G401.6 (cell line): ENCODE results near the gene LRRC63.
"Not testable (repeated sequence)": the region's sequence is repeated elsewhere in the genome, so short reads cannot be mapped to it uniquely, and the experiment has no call there.

Experiments used
- FAIRE-seq: peaks from 2 replicates; lab custom pipeline; 2012; peaks lifted over from hg19 to GRCh38; lab: Jason Lieb, UNC

Gene LRRC63

DNA sequence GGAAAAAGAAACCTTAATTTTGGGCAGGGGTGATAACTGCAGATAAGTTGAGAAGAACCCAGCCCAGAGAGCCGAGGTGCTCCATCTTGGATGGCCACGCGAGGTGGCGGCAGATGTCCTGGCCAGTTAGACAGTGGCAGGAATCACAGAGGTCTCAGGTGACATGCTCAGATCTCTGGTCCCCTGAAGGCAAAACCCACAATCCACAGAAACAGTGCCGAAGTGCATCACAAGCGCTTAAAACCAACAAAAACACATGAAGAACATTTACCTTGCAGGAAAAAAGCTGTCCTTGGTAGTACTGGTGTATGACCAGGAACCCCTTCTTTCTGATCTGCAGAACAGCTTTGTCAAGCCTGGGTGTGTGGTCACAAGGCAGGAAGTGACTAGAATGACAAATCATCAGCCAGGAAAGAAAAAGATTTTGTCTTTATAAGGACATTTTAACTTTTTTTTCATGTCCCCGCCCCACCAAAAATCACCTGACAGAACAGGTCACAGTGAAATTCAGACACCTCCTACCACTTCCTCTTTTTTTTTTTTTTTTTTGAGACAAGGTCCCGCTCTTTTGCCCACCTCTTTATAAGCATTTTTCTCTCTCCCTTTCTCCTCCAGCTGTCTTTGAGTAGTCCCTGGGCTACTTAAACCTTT, 29.8 kb upstream of the LRRC63 start, which contains the start of gene LCP1:
Gene LCP1, minus strand, starts transcription at position 338 of the 651 bp plus-strand sequence. CDS start 22,515 bp downstream, outside the sequence.
- FAIRE-seq, result no peak

DNA sequence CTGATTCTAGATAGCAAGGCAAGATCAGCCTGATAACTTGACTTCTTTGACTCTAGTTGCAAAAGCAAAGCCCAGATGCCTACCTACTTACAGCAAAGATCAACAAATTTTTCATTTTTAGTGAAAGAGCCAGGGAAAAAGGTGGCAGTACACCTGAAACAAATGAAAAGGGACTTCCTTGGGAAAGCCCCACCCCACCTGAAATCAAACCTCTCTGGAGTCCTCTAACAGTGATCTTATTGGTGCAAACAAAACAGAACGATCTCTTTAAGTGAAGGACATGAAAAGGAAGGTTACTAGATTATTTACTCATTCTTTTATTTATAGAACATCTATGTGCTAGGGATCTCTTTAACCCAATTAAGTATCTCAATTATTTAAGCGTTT, 29.2 kb upstream of the LRRC63 start:
- no peak for FAIRE-seq

DNA sequence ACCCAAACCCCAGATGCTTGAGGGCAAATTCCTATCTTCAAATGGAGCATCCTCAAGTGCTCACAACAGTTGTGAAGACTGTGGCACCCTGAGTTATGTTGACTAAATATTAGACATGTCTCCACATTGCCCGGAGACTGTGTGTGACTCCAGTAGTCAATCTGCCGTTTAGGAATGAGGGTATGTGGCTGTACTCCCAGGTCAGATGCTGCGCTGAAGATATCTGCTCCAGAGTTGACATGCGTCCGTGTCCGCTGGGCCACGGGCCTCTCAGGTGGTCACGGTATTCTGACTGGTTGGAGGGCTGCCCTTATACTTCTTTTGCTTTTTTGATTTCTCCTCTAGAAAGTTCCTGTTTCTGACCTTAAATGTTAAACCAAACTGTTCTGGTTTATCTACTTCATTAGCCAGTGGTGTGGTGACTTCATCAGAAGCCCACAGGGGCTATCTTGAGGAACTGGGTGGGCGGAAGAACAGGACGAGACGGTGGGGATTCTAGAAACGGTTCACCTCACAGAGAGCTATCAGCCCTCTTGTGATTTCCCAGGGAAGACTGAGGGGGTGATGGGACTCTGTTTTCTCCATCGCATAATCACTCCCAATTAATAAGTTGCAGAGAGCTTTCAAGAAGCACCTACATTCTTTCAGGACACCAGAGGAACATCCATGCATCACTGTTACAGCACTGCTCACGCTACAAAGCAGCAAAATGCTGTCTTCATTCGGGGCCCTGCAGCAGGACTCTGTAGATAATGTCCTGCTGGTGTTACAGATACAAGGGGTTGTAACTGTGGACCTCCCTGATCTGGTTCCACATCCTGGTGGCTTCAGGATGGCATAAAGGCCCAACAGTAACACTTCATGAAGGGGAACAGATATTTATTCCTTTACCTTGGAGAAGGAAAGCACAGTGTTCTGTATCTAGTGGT, 28.4 kb upstream of the LRRC63 start:
- FAIRE-seq, result no peak

DNA sequence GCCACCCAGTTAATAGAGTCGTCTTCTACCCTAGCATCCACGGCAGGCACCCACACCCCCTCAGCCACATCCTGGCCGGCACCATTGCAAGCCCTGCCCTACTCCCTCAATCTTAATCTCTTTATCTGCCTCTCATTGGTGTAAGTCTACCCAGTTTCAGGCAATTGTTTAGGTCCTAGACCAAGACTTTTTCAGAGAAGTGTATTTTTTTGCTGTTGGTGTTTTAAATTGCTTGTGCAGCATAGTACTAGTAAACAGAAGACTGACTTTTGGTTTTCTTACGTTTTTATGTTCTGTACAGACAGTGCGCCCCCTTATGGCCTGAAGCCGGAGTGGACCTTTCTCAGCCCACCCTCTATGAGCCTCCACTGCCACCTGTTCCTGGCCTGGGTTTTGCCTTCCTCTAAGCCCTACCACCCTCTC, 27.4 kb upstream of the LRRC63 start:
- FAIRE-seq, result no peak

DNA sequence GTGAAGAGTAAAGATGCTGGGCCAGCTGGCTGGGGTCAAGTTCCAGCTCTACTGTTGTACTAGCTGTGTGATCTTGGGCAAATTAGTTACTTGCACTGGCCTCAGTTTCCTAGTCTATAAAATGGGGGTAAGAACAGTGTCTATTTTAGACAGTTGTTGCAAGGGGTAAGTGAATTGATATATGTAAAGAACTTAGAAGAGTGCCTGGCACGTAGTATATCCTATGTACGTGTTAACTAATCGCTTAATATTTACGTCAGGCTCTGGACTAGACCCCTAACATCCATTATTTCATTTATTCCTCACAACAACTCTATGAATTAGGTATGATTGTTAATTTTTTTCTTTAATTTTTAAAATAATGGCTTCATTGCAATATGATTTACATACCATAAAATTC, 26.1 kb upstream of the LRRC63 start:
- FAIRE-seq, result no peak

DNA sequence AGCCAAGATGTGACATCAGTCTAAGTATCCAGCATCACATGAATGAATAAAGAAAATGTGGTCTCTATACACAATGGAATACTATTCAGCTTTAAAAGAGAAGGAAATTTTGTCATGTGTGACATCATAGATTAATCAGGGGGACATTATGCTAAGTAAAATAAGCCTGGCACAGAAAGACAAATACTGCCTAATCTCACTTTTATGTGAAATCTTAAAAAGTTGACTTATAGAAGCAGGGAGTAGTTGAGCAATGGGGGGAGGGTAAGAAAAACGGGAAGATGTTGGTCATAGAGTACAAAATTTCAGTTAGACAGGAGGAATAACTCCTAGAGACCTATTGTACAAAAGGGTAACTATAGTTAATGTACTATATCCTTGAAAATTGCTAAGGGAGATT, 19.3 kb upstream of the LRRC63 start:
- no peak for FAIRE-seq

DNA sequence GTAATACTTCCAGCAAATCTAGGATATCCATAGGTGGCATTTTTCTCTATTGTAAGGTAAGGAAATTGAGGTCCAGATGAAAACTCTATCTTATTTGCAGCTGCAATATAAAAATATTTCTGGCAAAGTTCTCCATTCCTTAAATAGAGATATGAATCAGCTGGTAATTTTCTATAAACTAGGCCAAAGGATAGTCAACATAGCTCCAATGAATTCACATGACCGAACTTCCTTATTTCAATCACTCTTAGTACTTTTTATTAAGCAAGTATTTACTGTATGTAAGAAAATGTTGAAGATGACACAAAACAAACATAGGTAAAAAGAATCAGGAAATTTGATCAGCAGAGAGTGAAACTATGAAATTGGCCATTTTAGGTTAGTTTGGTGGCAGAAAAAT, 16.7 kb upstream of the LRRC63 start:
- FAIRE-seq, result no peak

DNA sequence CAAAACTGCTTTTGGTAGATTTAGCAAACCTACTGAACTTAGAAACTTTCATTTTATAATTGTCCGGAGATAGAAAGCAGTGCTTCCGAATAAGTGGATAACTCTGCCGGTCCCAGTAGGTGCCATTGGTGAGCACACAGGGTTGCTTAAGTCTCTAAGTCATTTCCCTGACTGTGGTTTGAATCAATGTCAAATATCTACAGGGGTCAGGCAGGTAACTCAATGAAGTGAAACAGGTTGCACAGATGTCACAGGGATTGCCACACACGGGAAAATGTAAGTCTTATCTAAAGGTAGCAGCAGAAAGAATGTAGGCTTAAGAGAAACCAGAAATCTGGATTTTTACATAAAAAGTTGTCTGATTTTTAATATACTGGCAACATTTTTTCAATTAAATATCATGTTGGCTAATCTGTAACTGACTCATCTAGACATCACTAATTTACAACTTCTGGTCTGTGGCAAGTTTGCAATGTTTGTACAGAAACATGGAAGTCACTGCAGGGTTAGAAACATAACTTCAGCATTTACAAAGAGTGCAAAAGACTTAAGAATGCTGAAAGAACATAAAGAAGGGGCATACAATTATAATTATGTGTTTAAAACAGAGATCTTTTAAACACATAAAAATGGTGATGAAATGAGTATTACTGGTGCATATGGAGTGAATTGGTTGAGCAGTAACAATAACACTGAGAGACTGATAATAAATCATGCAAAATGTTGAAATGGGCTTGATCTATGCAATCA, 14.3 kb upstream of the LRRC63 start:
- FAIRE-seq, result no peak

DNA sequence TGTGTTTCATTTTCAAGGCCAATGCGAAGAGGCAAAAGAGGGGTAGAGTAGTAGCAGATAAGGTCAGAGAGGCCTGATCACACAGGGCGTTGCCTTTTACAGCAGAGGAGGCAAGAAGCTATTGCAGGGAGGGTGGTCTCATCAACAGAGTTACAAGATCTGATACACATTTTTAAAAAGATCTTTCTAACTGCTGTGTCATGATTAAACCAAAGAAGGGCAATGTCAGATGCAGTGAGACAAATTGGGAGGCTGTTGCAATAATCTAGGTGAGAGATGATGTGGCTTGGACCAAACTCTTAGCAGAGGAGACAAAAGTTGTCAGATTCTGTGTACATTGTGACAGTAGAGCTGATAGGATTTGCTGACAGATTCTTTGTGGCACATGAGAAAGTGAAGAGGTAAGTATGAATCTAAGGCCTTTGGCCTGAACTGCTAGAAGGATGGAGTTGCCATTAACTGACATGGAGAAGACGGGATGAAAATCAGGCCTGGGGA, 13.0 kb upstream of the LRRC63 start:
- no peak for FAIRE-seq

DNA sequence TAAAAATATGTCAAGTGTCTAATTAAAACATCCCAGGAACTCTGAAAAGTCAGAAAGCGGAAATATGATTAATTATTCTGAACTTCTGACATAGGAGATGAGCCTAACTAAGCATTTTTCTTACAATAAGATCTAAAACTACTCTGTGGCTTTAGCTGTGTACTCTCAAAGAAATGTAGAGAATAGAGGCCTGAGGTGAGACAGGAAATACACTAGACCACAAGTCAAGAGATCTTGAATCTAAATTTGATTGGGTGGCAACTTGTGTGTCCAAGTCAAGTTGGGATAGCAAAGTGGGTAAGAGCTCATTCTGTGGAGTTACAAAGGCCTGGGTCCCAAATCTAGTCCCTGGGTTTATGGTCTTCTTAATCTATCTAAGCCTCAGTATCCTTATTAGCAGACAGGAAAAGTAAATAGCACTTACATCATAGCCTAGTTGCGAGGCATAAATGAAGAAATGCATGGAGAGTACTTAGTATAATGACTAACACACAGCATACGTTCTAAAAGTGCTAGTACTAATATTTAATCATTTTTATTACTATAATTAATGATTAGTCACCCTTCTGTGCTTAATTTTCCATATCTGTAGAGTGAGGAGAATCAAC, 9.4 kb upstream of the LRRC63 start:
- no peak for FAIRE-seq

DNA sequence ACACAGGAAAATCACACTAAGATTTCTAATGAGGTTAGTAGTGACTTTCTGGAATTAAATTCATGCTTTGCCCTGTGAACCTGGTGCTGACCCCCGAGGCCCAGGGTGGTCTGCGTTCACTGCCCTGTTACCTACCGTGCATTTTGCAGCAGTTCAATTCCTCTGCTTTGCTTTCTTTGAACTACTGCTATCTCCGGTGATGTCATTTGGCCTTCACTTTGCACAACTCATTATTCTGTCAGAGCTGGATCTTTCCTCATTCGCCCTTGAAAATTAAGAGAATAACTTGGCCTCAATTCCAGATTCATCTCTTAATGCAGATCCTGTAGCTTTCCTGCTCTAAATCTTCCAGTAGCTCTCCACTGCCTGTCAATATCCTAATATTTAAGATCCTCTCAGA, 8.8 kb upstream of the LRRC63 start:
- FAIRE-seq, result no peak

DNA sequence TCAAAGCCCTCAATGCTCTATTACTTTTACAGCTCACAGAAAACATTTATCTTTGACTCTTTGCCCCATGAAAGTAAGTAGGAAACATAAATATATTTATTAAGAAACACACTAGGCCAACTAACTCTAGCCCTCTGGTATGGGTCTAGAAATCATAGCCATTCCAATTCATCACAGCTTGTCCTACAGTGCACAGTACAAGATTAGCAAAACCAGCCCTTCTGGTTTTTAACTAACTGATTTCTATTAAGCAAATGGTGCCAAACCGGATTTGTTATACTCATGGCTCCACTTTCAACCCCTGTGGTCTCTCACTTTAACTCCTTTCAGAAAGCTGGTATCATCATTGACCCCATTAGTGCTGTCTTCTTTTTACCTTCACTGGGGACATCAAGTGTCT, 5.6 kb upstream of the LRRC63 start:
- no peak for FAIRE-seq

DNA sequence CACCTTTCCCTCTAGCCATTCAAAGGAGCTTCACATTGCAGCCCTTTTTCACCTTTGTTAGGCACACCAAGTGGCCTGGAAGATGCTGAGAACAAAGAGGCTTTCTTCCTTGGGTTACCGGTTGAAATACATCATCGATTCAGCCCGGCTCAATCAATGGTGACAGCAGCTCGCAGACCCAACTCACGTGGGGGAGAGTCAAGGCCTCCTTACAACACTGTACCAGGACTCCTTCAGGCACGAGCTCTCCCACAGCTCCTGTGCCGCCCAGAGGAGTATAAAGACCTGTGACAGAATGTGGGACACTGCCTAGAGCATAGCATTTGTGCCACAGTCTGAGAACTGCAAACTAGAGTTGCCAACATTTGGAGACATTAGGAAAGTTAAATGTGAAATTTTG, 3.9 kb upstream of the LRRC63 start:
- FAIRE-seq, result no peak

DNA sequence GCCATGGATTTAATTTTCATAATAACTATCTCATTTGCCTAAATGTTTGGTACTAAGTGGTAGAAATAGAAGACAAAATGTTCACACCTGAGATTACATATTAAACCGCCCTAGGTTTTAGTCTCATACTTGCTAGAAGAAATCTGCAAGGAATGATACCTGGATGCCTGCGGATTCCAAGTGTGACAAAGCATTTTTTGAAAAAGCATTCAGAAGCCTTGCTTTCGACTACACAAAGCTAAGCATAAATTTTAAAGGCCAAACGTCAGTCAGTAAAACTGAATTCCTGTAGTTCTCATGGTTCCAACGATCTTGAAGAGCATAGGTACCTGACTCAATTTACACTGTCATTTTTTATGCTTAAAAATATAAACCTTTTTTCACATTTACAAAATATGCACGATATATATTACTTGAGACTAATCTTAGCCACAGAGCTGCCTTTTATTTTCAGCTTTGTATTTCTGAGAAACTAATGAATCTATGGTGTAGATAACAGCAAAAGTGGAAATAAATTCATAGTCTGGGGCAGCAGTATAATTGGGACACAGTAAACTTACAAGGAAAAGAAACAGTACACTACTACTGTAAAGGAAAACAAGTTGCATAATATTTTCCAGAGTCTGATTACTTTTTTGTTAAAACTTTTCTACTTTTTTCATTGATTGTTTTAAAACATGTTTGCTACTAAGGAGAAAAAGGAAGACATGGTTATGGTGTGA, 1.2 kb upstream of the LRRC63 start:
- FAIRE-seq, result no peak

DNA sequence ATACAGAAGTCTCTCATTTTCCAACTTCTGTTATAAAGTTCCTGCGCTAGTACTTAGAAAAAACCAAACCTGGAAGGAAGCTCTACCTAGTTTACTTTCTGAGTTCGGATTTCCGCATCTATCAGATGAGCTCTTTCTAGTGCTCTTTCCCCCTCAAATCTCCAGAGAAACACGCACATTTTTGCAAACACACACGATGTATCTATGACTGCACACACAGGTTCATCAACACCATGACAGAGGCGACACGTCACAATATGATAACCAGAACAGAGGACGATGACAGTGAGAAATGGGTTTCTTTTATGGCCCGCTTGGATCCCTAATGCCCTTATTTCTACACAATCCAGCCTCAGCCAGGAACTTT, 629 bp upstream of the LRRC63 start:
- FAIRE-seq, result no peak

DNA sequence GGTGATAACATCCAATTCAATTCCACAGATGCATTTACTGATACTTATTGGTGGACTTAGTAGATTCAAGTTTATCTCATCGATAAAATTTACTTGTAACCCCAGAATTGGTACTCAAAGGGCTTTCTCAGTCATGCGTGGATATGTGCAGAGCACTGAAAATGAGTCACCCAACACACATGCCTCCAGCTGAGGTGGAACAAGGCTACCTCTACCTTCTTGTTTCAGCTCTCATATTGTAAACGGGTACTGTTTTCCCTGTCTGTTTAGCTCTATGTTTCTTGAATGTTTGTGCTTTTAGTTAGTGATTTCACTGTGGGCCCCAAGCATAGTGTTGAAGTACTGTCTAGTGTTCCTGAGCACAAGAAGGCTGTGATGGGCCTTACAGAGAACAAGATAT, 1.5 kb downstream of the LRRC63 start:
- FAIRE-seq, result no peak

DNA sequence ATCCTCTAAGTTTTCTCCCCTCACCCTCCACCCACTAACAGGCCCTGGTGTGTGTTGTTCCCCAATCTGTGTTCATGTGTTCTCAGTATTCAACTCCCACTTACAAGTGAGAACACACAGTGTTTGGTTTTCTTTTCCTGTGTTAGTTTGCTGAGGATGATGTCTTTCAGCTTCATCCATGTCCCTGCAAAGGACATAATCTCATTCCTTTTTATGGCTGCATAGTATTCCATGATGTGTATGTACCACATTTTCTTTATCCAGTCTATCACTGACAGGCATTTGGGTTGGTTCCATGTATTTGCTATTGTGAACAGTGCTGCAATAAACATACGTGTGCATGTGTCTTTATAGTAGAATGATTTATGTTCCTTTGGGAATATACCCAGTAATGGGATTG, 3.0 kb downstream of the LRRC63 start:
- not testable (repeated sequence) for FAIRE-seq

DNA sequence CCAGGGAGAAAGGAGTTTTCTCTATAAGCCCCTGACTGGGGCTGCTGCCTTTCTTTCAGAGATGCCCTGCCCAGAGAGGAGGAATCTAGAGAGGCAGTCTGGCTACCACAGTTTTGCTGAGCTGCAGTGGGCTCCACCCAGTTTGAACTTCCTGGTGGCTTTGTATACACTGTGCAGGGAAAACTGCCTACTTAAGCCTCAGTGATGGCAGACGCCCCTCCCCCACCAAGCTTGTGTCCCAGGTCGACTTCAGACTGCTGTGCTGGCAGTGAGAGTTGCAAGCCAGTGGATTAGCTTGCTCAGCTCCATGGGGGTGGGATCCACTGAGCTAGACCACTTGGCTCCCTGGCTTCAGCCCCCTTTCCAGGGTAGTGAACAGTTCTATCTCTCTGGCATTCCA, 8.5 kb downstream of the LRRC63 start:
- FAIRE-seq, result not testable (repeated sequence)

DNA sequence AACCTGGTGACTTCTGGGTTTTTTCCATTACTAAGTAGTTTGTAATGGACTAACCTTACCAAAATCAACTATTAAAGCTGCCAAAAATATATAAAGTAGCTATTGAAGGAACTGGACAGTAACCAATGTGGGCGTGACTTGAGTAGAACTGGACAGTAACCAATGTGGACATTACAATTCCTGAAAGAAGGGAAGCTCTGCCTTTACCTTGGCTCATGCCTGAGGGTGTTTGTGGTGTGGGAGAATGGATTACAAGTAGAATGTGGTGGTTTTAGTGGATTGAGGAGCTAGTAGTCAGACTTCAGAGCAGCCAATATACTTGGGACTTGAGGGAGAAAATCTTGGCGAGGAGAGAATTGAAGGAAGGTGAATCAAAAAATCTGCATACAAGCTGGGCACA, 17.5 kb downstream of the LRRC63 start:
- FAIRE-seq, result no peak

DNA sequence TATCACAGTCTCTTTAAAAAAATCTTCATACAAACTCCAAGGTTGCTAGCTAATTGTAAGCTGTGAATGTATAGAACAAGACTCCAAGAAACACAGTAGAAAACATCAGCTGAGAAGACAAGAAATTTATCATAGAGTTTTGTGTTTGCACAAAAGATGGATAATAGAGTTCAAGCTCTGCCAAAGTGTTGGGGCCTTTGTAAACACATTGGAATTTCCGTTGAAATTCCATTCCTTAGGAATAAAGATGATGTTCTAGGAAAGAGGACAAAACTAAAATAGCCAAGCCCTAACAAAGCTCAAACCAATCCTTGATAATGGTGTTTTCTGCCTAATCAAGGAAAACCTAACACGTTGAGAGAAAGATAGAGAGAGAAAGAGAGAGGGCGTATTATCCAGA, 20.6 kb downstream of the LRRC63 start:
- FAIRE-seq, result no peak

DNA sequence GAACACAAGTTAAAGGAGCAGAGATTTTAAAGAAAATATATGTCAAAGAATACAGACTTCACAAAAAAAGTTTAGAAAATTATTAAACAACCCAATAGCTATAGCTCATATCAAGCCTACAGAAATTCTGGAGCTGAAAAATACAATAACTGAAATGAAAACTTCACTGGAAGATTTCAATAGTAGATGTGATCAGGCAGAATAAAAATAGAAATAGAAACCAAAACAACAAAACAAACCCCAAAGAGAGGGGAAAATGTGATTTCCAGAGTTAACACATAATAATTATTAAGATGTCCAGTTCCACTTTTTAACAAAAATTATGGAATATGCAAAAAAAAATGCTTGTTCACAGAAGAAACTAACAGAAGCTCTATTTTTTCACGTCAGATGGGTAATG, 23.6 kb downstream of the LRRC63 start:
- FAIRE-seq, result no peak

DNA sequence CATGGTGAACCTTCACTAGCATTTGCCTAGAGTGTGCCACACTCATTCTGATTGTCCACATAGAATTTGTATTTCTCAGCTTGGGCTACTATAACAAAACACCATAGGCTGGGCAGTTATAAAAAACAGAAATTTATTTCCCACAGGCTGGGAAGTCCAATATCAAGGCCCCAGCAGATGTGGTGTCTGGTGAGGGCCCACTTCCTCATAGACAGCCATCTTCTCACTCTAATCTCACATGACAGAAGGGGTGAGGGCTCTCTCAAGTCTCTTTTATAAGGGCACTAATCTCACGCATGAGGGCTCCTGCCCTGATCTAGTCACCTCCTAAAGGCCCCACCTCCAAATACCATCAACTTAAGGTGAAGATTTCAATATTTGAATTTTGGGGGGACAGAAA, 53.6 kb downstream of the LRRC63 start:
- no peak for FAIRE-seq
